Calu3 (cell line): ENCODE data around the gene TSGA10IP. TPM values are rescaled to one million over a fixed set of nuclear protein-coding genes. Genes with fewer than 3 reads are reported as not detected.

Experiments used
- BruUV-seq: library from RNA; stranded (reverse); fragments of 400-500 nt; replicated peaks from 2 replicates; lab custom pipeline; 2021; lab: Mats Ljungman, UMichigan
- CTCF ChIA-PET: fragments of 300-600 bp; sonication (Branson Sonifier 250); formaldehyde crosslinking; loops from one replicate; lab custom pipeline; 2022; ENCODE audit warnings: antibody characterized with exemption; lab: Charles Lee
- DNase-seq: peaks from one replicate; pipeline ENCODE4 v3.0.0; 2022
- H3K27ac Mint-ChIP-seq: one replicate; pipeline ENCODE4 v1.8.0; 2022; ENCODE audit warnings: mixed read lengths; ENCODE audit not compliant: unreplicated experiment
- H3K27me3 Mint-ChIP-seq: one replicate; pipeline ENCODE4 v1.8.0; 2022; ENCODE audit warnings: mixed read lengths; ENCODE audit not compliant: unreplicated experiment
- H3K36me3 Mint-ChIP-seq: one replicate; pipeline ENCODE4 v1.8.0; 2022; ENCODE audit warnings: mild to moderate bottlenecking, moderate library complexity, mixed read lengths; ENCODE audit not compliant: insufficient read depth, unreplicated experiment
- H3K4me1 Mint-ChIP-seq: one replicate; pipeline ENCODE4 v1.8.0; 2022; ENCODE audit warnings: mild to moderate bottlenecking, low read depth, mixed read lengths; ENCODE audit not compliant: unreplicated experiment
- H3K4me3 Mint-ChIP-seq: one replicate; pipeline ENCODE4 v1.8.0; 2022; ENCODE audit warnings: mild to moderate bottlenecking, low read depth, moderate library complexity, mixed read lengths; ENCODE audit not compliant: unreplicated experiment
- H3K9me3 Mint-ChIP-seq: one replicate; pipeline ENCODE4 v1.8.0; 2022; ENCODE audit warnings: low read depth, mixed read lengths; ENCODE audit not compliant: unreplicated experiment
- intact Hi-C: fragments of 100-400 bp; cut with micrococcal nuclease; formaldehyde crosslinking; loops from one replicate; pipeline ENCODE4 v1.10.0; 2022; ENCODE audit not compliant: unreplicated experiment
- total RNA-seq: library from RNA; stranded (reverse); gene quantifications from 2 replicates; pipeline ENCODE4 v1.2.3, GENCODE V29; 2022
- TF ChIP-seq, protein P1 (sequence below): fragments of 200-600 bp; IDR thresholded peaks from one replicate; pipeline ENCODE4 v1.8.0; 2022; ENCODE audit warnings: antibody characterized with exemption; ENCODE audit not compliant: unreplicated experiment

The TSGA10IP gene
- total RNA-seq, 1 experiment from 2014 or later, result not detected

GRCh38 chr11:65992056-65992455 lies 46.8 kb downstream of the TSGA10IP start:
- Mint-ChIP-seq H3K4me1 (no peaks in the 10 kb centered on the region), H3K4me3 (no peak overlapping the region), H3K27me3 (no peaks in the 10 kb centered on the region), H3K27ac (no peak overlapping the region), H3K36me3 (peaks cover 13% of the 10 kb centered on the region), H3K9me3 (no peaks in the 10 kb centered on the region)
- intact Hi-C loops, result no loop called here
- BruUV-seq, result no TSS peak
- CTCF ChIA-PET, result interaction anchor here (0.7 kb wide), 1 partner anchor 62 kb away, joined by 3 read pairs; no protein-coding TSS in a partner anchor
- DNase-seq, result no peak
- TF ChIP-seq, protein P1, sequence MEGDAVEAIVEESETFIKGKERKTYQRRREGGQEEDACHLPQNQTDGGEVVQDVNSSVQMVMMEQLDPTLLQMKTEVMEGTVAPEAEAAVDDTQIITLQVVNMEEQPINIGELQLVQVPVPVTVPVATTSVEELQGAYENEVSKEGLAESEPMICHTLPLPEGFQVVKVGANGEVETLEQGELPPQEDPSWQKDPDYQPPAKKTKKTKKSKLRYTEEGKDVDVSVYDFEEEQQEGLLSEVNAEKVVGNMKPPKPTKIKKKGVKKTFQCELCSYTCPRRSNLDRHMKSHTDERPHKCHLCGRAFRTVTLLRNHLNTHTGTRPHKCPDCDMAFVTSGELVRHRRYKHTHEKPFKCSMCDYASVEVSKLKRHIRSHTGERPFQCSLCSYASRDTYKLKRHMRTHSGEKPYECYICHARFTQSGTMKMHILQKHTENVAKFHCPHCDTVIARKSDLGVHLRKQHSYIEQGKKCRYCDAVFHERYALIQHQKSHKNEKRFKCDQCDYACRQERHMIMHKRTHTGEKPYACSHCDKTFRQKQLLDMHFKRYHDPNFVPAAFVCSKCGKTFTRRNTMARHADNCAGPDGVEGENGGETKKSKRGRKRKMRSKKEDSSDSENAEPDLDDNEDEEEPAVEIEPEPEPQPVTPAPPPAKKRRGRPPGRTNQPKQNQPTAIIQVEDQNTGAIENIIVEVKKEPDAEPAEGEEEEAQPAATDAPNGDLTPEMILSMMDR, result no peak

- no peak for DNase-seq
- intact Hi-C loops, result no loop called here
- TF ChIP-seq, protein P1, result no peak
- Mint-ChIP-seq H3K9me3 (no peaks in the 10 kb centered on the region), H3K36me3 (peaks cover 49% of the 10 kb centered on the region), H3K27me3 (no peaks in the 10 kb centered on the region), H3K4me1 (peaks cover 7% of the 10 kb centered on the region), H3K27ac (no peak overlapping the region), H3K4me3 (no peak overlapping the region)
- CTCF ChIA-PET, result no interaction called here
- BruUV-seq, result no TSS peak
Measured at GRCh38 chr11:65997286-65997685, 52.0 kb downstream of the TSGA10IP start.

DNA sequence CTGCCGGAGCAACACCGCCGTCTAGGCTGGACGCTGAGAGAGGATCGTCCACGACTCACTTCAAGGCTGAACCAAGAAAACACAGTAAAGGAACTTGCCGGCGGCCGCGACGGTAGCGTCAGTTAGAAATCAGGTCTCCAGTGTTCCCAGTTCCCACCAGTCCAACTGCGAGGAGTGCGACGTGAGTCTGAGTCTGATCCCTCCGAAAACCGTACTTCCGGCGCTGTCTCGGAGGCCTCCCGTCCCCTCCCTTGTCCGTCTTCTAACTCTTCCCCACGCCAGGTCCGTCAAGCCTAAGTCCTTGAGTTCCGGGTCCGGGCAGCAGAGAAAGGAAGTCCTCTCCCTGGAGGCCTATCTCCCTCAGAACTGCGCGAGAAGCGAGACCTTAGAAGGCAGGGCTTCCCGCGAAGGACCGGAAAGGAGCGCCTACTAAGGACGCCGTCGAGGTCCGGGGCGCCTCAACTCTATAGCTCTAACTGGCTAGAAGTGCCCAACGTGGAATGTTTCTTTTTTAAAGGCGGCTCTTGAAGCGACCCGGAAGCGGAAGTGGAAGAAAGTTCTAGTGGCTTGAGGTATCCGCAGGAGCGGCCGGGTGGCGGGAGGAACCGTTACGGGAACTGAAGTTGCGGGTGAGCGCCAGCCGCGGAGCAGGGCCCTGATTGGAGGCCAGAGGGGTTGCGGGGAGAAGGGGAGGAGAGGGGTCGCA lies 56.8 kb downstream of the TSGA10IP start, which contains the start of the genes BANF1 and EIF1AD:
Gene BANF1 (plus strand): TSS at position 562 of the 706 bp plus-strand sequence. CDS start 748 bp downstream, outside the sequence.
Gene EIF1AD (minus strand): TSS at position 216 of the 706 bp plus-strand sequence. CDS start 1,768 bp downstream, outside the sequence.
- peak; percentile 93 for DNase-seq
- BruUV-seq, result no TSS peak
- Mint-ChIP-seq H3K9me3 (no peaks in the 10 kb centered on the region), H3K4me1 (peaks cover 14% of the 10 kb centered on the region), H3K27me3 (no peaks in the 10 kb centered on the region), H3K27ac (peak within 1 kb of the TSS; percentile 90), H3K4me3 (peak within 1 kb of the TSS; percentile 92), H3K36me3 (peaks cover 69% of the 10 kb centered on the region)
- TF ChIP-seq, protein P1, result no peak
- CTCF ChIA-PET, result interaction anchor here (0.7 to 1.5 kb wide), 7 partner anchors 9 to 142 kb away, joined by 3 to 12 read pairs (median 4); partner anchors contain the start of genes CCDC85B, FIBP and MUS81
- intact Hi-C loops, result loop anchor here (1.0 kb wide), 1 partner anchor 9 kb away; no protein-coding TSS in a partner anchor

- H3K4me3 Mint-ChIP-seq, result peak overlapping the region; percentile 92
- no peaks in the 10 kb centered on the region for H3K9me3 Mint-ChIP-seq
- TF ChIP-seq, protein P1, result no peak
- H3K27me3 Mint-ChIP-seq, result no peaks in the 10 kb centered on the region
- intact Hi-C loops, result loop anchor here (1.0 kb wide), 1 partner anchor 9 kb away; no protein-coding TSS in a partner anchor
- H3K27ac Mint-ChIP-seq, result peak overlapping the region; percentile 90
- CTCF ChIA-PET, result interaction anchor here (0.6 to 1.5 kb wide), 7 partner anchors 8 to 143 kb away, joined by 3 to 12 read pairs (median 4); partner anchors contain the start of genes CCDC85B, FIBP and MUS81
- H3K36me3 Mint-ChIP-seq, result peaks cover 64% of the 10 kb centered on the region
- peaks cover 14% of the 10 kb centered on the region for H3K4me1 Mint-ChIP-seq
- BruUV-seq, result no TSS peak
- DNase-seq, result peak; percentile 43
Measured at GRCh38 chr11:66002648-66003225, 57.5 kb downstream of the TSGA10IP start.
